ENCODE results near the gene USP3.
A peak's percentile ranks its signal among the peaks of the same experiment; 100 is the strongest.
"Not testable (repeated sequence)": the region's sequence is repeated elsewhere in the genome, so short reads cannot be mapped to it uniquely, and the experiment has no call there.

USP3 gene

DNA sequence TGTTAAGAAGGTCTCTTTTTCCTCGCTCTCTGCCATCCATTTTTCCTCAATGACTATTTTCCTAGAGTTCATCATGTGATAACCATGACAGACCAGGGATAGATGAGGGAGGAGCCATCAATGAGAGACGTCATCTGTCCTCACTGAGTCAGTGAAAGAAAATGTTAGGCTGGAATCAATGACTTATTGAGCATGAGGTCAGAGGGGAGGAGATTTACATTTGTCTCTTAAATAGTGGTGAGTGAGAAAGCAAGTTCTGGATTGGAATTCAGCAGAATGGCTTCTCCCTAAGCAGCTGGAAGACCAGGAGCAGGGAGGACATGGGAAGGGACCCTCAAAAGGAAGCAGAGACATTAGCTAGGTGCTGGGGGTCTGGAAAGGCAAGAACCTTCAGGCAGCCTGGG is 28.2 kb upstream of the USP3 start:
- no peak for DNase-seq (ENCODE audit: low spot score)

DNA sequence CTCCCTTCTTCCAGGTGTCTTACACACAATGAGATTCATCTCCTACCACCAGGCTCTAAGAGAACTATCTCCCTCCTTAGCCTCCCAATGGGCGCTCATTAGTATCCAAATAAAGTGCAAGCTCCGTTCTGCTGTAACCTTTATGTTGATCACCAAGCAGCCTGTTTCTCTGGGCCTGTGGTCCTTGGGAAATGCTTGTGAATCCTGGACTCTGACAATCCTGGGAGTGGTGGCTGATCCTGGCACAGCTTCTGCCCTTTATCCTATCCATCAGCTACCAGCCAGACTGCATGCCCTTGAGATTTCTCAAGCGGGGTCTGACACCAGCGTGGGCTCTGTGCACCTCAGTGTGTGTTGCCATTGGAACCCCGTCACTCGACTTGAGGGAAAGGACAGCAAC is 26.1 kb upstream of the USP3 start:
- DNase-seq (ENCODE audit: low spot score) = no peak

DNA sequence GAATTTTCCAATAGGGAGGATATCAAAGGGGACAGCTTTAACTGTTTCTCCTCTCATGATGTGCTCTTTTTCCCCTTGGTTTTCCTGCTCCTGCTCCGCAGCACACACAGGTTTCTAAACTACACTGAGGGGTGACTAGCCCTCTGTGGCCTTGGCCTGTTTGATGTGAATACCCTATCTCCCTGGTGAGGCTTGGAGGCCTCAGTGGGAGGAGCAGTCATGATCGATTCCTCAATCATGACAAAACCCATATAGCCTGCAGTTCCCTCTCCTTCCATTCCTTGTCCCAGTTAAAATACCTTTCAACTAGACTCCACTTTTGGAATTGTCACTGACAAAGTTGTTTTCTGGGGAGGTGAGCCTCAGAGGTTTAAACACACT is 24.0 kb upstream of the USP3 start:
- no peak for DNase-seq (ENCODE audit: low spot score)

DNA sequence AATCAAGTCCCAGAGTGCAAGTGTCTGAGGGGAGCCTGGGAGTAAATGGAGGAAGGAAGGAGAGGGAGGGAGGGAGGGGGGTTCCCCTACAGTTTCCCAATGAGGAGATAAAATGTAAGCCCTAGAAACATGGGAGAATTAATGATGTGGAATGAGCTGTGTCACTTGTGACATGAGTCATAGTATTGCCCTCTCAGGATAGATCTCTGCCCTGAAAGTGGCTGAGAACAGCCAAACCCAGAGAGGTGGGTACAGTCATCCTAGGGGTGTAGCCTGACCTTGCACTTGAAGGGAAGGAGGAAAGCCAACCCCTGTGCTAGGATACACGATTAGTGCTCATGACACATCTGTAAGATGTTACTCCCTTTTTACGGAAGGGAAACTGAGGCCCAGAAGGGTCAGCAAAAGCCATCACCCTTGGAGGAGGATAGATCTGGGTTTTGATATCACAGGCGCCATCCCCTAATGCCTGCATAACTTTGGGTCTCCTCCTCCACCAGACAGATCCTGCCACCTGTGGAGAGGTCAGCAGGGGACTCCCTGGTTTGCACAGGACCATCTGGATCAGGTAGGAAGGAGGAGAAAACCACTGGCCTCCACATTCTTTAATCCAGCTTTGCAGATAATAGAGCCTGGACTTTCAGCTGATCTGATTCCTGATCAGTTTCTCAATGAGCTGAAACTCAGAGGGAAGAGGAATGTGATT is 23.1 kb upstream of the USP3 start:
- DNase-seq (ENCODE audit: low spot score) = no peak

DNA sequence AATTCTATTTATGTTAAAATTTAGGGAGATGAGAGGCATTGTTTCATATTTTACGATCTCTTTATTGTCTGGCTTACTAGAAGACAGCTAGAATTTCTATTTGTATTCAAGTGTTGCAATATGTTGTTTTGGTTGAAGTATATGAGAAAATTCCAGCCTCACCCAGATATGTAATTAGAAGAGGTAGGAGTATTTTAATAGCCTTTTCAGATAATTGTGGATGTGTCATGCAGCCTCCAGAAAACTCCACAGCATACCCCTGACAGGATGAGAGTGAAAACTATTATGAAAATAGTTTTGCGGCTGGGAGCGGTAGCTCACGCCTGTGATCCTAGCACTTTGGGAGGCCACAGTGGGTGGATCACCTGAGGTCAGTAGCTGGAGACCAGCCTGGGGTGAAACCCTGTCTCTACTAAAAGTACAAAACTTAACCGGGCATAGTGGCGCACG is 21.5 kb upstream of the USP3 start:
- no peak for DNase-seq (ENCODE audit: low spot score)

DNA sequence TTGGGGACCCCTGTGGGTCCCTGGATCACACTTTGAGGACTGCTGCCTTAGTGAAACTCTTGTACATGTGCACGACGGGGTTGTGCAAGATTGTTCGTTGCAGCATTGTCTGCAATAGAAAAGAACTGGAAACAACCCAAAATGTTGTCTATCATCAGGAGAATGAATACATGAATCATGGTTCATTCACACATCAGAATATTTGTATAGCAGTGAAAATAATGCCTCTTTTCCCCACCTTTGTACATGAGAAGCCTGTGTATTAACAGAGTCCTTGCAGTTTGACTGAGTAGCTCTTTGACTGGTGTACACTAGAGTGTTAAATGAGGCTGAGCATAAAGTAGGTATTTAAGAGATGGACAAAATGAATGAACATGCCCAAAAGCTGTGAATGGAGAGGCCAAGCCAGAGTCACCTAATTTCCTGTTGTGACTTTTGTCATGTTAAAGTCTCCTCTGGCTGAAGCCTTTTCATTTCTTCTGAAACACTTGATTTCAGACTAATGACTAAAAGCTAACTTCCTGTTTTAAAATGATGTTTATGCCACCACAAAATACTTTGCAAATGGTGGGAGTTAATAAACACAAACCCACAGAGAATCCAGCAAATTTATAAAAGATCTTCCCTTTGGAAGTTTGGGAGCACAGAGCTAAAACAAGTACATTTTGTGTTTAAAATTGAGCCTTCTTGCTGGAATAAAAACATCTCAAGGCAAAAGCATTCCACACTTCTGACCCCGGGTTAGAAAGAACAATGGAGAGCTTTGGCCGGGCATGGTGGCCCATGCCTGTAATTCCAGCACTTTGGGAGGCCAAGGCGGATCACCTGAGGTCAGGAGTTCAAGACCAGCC is 20.6 kb upstream of the USP3 start:
- no peak for DNase-seq (ENCODE audit: low spot score)

DNA sequence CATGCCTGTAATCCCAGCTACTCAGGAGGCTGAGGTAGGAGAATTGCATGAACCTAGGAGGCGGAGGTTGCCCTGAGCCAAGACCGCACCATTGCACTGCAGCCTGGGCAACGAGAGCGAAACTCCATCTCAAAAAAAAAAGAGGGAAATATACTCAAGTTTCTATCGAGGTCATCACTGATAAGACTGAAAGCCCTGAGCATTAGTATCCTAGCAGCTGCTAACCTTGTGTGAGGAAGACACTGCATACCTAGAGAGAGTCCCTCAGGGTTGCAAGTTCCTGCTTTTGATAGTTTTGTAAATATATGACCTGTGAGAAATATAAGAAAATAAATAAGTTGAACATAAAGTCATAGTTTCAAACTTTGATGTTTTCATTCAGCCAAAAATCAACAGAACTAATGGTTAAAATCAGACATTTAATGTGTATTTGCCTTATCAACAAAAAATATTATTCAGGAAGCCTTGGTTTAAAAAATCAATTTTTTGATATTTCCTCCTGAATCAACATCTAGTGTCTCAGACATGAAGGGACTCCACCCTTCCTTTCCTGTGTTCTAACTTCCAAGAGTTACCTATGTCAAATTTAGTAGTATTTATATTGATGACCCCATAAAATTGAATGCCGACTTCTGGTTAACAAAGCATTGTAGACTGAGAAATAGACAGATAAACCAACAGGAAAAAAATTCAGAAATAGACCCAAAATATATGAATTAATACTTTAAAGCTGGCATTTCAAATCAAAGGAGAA is 19.8 kb upstream of the USP3 start:
- no peak for DNase-seq (ENCODE audit: low spot score)

DNA sequence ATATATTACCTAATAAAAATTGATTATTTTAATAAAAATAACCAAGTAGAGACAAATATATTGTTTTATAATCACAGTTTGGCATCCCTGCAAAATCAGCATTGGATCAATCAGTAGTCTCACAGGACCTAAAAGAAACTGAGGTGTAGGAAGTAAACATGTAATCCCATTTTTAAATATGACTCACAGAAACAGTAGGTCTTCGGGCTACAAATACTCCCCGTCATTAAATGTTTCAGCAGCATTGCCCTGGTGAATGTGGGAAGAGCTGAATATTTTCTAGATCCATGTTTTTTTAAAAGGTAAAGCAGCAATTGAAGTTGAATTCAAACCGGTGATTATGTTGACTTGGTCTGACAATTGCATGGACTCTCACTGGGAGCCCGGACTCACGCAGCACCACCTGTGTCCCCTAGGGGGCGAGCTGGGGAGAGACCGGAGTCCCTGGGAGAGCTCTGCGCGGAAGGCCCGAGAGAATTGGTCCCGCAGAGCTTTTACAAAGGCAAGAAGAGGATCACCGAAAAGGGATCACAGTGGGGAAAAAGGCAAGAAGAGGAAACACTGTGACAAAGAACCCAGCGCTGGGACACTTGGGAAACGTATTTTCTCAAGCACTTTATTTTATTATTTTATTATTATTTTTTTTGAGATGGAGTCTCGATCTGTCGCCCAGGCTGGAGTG is 17.2 kb upstream of the USP3 start:
- peak; percentile 72 for DNase-seq (ENCODE audit: low spot score)

DNA sequence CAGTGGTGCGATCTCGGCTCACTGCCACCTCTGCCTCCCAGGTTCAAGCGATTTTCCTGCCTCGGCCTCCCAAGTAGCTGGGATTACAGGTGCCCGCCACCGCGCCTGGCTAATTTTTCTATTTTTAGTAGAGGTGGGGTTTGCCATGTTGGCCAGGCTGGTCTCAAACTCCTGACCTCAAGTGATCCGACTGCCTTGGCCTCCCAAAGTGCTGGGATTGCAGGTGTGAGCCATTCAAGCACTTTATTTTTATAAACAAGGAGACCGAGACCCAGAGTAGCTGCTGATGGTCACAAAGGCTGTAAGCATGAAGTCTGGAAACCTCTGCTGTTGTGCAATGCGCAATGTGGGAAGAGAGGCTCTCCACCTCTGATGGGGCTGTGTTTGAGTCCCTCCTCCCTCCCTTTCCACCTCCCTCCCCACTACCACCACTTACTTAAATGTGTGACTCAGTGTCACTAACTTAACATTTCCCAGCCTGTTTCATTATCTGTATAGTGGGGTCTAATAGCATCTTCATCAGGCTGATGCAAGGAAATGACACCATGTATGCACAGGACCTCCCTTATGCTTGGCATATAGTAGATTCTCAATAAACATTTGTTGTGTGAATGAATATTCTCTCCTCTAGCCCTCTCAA is 16.5 kb upstream of the USP3 start:
- not testable (repeated sequence) for DNase-seq (ENCODE audit: low spot score)

DNA sequence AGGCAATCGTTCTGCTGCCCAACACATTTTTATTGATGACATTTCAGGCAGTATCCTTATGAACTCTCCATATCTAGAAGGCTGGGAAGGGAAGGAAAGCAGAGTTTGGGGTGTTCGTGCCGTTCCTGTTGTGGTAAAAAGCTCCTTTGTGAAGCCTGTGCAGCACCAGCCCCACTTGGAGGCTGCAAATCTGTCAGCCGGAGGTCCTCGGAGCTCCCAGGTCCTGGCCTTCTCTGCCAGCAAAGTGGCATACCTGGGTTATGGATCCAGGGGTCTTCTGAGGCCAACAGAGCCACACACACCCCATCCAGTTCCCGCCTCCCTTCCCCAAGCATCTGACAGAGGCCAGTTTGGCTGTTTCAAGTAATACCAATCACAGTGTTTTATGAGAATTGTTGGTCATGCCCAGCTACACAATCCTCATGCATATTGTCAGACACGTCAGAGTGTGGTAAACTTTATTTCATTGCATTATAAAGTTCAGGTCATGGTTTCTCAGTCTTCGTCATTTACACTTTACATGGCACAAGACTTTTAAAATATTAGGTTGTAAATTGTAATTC is 15.9 kb upstream of the USP3 start:
- DNase-seq (ENCODE audit: low spot score) = no peak

DNA sequence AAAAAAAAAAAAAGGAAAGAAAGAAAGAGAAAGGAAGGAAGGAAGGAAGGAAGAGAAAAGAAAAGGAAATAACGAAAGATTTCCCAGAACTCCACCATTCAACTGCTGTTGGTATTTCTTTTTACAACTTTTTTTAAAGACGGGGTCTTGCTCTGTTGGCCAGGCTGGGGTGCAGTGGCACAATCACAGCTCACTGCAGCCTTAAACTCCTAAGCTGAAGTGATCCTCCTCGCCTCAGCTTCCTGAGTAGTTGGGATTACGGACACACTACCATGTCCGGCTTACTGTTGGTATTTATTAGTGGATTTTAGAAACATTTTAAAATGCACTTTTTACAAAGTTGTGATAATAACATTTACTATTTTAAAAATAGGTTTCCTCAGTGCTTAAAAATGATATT is 15.0 kb upstream of the USP3 start:
- no peak for DNase-seq (ENCODE audit: low spot score)

DNA sequence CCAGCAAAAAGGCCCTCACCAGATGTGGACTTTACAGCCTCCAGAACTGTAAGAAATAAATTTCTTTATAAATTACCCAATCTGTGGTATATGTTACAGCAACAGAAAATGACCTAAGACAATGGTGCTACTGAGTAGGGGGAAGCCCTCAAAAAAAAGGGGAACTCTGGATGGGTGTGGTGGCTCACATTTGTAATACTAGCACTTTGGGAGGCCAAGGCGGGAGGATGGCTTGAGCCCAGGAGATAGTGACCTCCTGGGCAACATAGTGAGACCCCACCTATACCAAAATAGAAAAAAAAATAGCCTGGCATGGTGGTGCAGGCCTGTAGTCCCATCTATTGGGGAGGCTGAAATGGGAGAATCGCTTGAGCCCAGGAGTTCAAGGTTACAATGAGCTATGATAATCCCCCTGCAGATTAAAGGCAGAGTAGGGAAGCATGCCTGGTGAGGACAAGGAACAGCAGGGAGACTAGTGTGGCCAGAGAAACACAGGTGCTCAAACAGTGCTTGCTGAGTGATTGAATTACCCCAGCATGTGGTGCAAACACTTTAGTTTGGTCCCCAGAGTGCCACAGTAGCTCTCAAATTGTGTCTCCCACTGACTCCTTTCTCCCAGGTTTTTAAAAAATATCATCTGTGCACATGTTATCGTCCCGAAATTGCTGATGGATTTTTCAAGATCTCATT is 13.9 kb upstream of the USP3 start:
- DNase-seq (ENCODE audit: low spot score) = no peak

DNA sequence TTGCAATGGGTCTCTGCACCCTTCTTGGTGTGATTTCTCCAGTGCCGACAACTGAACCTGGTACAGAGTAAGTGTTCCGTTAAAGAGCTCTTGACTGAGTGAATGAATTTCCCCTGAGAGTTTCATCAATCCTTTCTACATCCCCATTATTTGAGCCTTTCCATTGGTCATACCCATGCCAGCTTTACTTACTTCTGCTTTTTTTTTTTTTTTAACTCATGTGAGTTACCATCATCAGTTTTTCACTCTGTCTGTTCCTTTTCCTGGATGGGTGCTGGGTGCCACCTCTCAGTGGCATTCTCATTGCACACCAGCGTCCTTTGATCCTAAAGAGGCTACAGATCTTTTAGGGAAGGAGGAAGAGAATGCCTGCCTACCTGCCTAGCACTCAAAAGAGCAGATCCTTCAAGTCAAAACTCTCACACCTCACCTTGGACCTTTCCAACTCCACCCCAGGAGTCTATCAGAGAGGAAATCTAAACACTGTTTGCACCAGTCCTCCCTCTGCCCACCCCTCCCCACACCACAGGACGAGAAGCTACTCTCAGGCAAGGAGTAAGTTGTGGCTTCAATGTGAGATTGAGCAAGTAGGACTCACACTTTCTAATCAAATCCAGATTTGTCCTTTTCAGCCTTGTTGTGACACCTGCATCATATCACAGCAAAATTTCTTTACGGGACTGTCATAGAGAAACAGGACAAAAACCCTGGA is 13.1 kb upstream of the USP3 start:
- no peak for DNase-seq (ENCODE audit: low spot score)

DNA sequence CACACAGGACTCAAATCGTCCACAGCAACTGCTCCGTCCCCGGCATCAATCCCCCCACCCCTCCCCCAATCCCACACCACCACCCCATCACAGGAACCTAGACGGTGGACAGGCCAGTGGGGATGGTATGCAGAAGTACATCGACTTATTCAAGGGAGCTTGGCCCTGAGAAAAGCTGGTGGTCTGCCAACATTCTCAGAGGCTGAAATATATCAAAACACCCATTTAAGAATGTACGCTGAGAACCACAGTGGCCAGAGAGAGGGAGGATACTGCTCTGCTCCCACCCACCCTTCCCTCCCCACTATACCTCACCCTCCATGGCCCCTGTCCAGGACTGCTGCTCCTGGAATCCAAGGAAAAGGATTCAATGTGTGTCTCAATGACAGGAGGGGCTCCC is 12.4 kb upstream of the USP3 start:
- DNase-seq (ENCODE audit: low spot score) = no peak

DNA sequence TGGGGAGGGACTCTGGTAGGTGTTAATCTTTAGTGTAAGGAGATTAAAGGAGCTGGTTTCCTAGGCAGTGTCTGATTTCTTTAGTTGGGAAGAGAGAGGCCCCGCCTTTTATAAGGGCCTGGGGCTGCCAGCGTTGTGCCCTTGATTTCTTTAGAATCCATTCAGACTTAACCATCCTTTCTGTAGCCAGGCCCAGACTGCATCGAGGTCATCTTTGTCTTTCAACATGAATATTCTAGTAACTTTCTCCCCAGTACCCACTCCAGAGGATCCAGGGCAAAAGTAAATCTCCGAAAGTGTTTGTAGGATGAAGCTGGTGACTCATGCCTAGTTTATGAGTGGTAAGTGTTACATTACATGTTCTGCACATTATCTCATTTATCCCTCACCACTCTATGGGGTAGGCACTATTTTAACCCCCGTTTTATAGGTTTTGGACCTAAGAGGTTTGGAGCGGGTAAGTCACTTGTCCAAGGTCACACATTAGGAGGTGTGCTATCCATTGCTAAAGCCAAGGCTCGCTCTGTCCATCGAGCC is 11.8 kb upstream of the USP3 start:
- DNase-seq (ENCODE audit: low spot score) = no peak

DNA sequence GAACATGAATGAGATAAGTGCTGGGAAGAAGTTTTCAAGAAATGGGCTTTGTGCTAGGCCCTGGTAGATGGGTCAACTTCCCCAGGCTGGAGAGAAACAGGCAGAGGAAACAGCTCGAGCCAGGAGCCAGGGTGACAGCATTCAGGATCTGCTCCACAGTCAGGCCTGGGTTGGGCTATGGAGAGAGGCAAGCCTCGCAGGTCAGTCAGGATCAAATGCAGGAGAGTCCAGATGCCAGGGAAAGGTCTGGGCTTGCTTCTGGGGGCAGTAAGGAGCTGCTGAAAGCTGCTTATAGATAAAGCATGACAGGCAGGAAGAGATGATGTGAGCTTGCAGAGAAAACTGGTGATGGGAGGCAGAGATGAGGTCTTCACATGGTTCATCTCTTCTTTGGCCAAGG is 11.0 kb upstream of the USP3 start:
- DNase-seq (ENCODE audit: low spot score) = no peak

DNA sequence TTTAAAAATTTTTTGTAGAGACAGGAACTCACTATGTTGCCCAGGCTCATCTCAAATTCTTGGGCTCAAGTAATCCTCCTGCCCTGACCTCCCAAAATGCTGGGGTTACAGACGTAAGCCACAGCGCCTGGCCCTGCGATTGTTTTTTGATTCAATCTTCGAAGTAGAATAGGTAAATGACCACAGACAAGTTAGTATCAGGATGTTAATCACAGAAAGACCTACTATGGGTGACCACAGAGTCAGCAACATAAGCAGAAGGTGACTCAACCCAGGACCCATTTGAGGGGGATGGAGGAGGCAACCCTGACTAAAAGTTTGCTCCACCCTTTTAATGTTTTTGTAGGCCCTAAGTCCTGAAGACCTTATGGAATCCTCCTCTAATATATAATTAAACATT is 10.0 kb upstream of the USP3 start:
- DNase-seq (ENCODE audit: low spot score) = no peak

DNA sequence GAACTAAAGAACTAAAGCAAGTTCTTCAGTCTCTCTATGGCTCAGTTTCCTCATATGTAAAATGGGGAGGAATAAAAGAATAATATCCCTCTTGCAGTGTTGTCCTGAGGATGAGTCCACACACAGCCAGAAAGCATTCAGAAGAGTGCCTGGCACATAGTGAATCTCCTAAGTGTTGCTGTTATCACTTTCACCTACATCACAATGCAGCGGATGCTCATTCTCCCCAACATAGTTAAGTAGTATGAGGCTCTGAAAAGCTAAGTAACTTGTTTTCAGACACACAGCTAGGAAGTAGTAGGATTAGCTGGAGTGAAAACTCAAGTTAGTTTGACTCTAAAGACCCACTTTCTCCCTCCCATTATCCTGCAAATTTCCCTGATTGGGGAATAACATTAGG is 9.1 kb upstream of the USP3 start:
- no peak for DNase-seq (ENCODE audit: low spot score)

DNA sequence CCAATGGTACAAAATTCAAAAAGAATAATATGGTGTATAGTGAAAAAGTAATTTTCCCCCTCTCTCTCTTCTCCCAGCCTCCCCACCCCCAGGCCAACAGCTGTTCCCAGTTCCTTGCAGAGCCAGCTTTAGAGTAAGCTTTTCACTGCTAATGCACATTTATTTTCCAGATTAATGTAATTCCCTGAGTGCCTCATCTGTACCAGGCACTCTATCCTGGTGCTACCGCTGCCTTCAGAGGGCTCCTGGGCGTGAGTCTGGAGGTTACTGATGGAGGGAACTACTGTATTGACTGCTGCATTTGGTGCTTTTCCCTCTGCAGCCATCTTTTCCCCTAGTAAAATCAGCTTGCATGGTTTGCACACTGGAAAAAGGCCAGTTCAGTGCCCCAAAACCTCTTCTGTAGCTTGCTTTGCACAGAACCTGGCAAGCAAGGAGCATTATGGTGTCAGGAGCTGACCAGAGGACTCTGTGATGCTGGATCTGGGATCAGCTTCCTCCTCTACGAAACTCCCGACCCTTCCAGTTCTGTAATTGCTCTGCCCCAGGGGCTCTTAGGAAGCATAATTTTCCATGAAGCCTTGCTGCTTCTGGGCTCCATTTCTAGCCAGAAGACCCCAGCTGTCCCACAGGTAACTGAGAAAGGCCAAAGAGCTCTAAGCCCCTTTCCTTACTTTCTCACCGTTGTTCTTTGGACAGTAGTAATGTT is 8.5 kb upstream of the USP3 start:
- no peak for DNase-seq (ENCODE audit: low spot score)
